Measurements from ENCODE around the gene IRF8.
"Not testable (repeated sequence)": the region's sequence is repeated elsewhere in the genome, so short reads cannot be mapped to it uniquely, and the experiment has no call there.

Gene IRF8

DNA sequence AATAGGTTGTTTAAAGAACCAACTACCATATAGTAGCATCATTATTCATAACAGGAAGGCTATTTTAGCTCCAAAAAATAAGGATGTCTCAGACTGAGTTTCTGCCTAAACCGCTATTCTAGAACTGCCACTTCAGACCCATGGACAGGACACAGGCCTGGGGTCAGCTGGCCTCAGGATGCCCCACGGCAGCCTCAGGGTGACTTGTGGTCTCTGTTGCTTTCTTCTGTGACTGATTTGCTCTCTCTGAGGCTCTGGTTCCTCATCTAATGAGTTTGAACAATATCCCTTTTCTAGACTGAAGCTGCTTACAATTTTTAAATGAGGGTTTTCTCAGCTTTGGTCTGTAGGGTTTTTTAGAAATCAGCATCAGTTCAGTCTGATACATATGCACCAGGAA, 31.8 kb upstream of the IRF8 start:
- H3K4me3 ChIP-seq, result peak overlapping the region; percentile 15; the same call in 1 of the 2 replicates

DNA sequence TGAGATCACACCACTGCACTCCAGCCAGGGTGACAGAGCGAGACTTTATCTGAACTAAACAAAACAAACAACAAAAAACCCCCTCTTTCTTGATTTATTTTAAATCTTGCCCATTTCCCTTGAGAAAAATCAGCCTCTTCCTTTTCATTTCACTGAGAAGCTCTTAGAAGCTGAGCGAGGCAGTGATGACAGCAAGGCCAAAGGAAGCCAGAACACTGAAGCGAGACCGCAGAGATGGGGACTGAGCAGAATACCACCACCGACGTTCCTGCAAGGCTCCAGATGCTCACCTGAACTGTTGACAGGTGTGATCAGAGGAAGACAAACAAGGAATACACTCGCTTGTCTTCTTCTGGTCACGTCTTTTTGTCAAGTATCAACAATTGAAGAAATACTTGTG, 30.5 kb upstream of the IRF8 start:
- TF ChIP-seq Cebpa-rat (IDR thresholded peaks at IDR 0.05), result no peak
- no peaks in the 10 kb centered on the region for H3K27me3 ChIP-seq
- H4K20me1 ChIP-seq, result no peaks in the 10 kb centered on the region
- H3K36me3 ChIP-seq, result no peaks in the 10 kb centered on the region
- no peak overlapping the region; the same call in 1 of the 2 replicates for H3K9ac ChIP-seq
- H3K9me3 ChIP-seq, result peaks cover 30% of the 10 kb centered on the region
- H3K4me2 ChIP-seq, result peak overlapping the region; percentile 80
- peaks cover 71% of the 10 kb centered on the region for H3K4me1 ChIP-seq
- peak overlapping the region; percentile 68; the same call in 1 of the 2 replicates for H3K27ac ChIP-seq
- H3K4me3 ChIP-seq, result no peak overlapping the region

More for the DNA sequence above, 31.8 kb upstream of the IRF8 start:
- H3K27ac ChIP-seq, result peak overlapping the region; percentile 49; the same call in 1 of the 2 replicates
- no peak for TF ChIP-seq Cebpa-rat (IDR thresholded peaks at IDR 0.05)
- H4K20me1 ChIP-seq, result no peaks in the 10 kb centered on the region
- H3K4me1 ChIP-seq, result peaks cover 70% of the 10 kb centered on the region
- no peaks in the 10 kb centered on the region for H3K27me3 ChIP-seq
- H3K36me3 ChIP-seq, result no peaks in the 10 kb centered on the region
- H3K9ac ChIP-seq, result no peak overlapping the region; the same call in 1 of the 2 replicates
- H3K4me2 ChIP-seq, result peak overlapping the region; percentile 80
- H3K9me3 ChIP-seq, result peaks cover 31% of the 10 kb centered on the region

DNA sequence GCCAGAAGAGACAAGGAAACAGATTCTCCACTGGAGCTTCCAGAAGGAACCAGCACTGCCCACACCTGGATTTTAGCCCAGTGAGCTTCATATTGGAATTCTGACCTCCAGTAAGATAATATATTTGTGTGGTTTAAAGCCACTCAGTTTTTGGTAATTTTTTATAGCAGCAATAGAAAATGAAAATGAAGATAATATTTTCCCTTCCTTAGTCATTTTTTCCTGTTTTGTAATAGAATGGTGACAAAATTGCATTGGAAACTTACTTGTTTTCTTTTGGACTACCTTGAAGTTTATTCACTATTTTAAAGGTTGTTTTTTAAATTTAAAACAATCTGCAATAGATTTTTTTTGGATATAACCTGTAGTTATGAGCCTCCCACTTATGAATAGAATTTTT, 29.8 kb upstream of the IRF8 start:
- H4K20me1 ChIP-seq, result no peaks in the 10 kb centered on the region
- no peaks in the 10 kb centered on the region for H3K36me3 ChIP-seq
- peak overlapping the region; percentile 80 for H3K4me2 ChIP-seq
- H3K27ac ChIP-seq, result peak overlapping the region; percentile 68
- H3K27me3 ChIP-seq, result no peaks in the 10 kb centered on the region
- no peak overlapping the region; the same call in 1 of the 2 replicates for H3K9ac ChIP-seq
- H3K4me1 ChIP-seq, result peaks cover 78% of the 10 kb centered on the region
- no peak for TF ChIP-seq Cebpa-rat (IDR thresholded peaks at IDR 0.05)
- peaks cover 24% of the 10 kb centered on the region for H3K9me3 ChIP-seq
- H3K4me3 ChIP-seq, result no peak overlapping the region

DNA sequence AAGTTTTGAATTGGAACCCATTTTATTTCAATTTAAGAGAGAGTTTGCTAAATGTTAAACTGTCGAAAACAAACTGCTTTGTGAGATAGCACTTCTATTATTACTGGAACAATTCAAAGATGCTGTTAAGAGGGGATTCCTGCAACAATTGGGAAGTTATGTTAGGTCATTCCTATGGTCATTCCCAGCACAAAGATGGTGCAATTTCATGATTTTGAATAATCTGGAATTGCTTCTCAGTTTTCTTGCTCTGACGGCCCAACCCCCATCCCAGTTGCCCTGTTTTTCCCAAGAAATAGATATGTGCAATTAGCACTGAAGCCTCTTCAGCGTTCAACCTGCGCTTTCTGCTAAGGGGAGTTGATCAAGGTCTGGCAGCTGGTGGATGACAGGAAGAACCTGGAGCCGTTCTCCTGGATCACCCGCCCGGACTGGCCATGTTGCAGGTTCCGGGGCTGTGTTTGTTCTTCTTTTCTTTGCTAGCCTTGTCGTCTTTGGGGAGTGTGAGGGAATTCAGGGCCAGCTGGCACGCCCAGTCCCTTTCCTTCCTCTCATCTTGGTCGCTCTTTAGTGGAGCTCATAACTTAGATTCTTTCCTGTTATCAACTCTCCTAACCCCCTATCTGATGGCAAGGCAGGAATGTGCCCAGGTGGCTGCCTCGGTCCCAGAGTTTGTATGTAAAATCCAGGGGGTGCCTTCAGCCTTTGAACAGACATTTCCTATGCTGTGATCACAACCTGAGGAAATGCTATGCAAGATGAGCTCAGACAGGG, 29.0 kb upstream of the IRF8 start:
- Histone ChIP-seq H3K4me3 (0 out of 2 replicates have a peak overlapping the region, but pooled peaks have one; percentile 17), H3K27me3 (no peaks in the 10 kb centered on the region), H3K36me3 (no peaks in the 10 kb centered on the region), H3K27ac (peak overlapping the region; percentile 59), H3K4me2 (peak overlapping the region; percentile 80), H3K4me1 (peaks cover 79% of the 10 kb centered on the region), H3K9me3 (peaks cover 17% of the 10 kb centered on the region), H3K9ac (peak overlapping the region; percentile 36; the same call in 1 of the 2 replicates), H4K20me1 (no peaks in the 10 kb centered on the region)
- TF ChIP-seq Cebpa-rat (IDR thresholded peaks at IDR 0.05), result no peak

- Histone ChIP-seq H3K27me3 (no peaks in the 10 kb centered on the region), H3K36me3 (no peaks in the 10 kb centered on the region), H4K20me1 (no peaks in the 10 kb centered on the region), H3K27ac (no peak overlapping the region), H3K4me1 (peaks cover 71% of the 10 kb centered on the region), H3K4me2 (peak overlapping the region; percentile 40; the same call in 1 of the 2 replicates), H3K9me3 (peaks cover 14% of the 10 kb centered on the region), H3K4me3 (no peak overlapping the region), H3K9ac (no peak overlapping the region)
- TF ChIP-seq Cebpa-rat (IDR thresholded peaks at IDR 0.05), result no peak
These were observed 27.2 kb upstream of the IRF8 start for GRCh38 chr16:85871756-85872155.

DNA sequence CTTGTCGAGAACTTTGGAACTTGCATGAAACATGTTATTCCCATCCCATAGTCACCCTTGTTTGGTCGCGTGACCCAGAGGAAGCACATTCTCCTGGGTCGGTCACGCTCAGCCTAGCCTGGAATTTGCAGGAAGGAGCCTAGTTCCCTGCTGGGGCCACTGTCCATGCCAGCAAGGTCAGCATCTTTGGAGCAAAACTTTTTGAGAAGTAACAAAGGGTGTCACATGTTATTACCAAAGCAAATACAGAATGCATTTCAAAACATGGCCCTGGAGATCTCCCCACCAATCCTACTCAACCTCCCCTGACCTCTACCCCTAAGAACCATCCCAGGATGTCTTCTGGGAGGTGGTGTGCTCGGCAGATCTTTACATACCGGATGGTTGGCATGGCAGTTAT, 26.2 kb upstream of the IRF8 start:
- H3K4me3 ChIP-seq, result no peak overlapping the region
- no peak overlapping the region for H3K9ac ChIP-seq
- TF ChIP-seq Cebpa-rat (IDR thresholded peaks at IDR 0.05), result no peak
- H3K9me3 ChIP-seq, result peaks cover 7% of the 10 kb centered on the region; the same call in 1 of the 2 replicates
- no peaks in the 10 kb centered on the region for H3K36me3 ChIP-seq
- H3K4me2 ChIP-seq, result peak overlapping the region; percentile 52
- H4K20me1 ChIP-seq, result no peaks in the 10 kb centered on the region
- no peak overlapping the region for H3K27ac ChIP-seq
- no peaks in the 10 kb centered on the region for H3K27me3 ChIP-seq
- H3K4me1 ChIP-seq, result peaks cover 61% of the 10 kb centered on the region

- Histone ChIP-seq H4K20me1 (no peaks in the 10 kb centered on the region), H3K4me3 (no peak overlapping the region), H3K9ac (no peak overlapping the region), H3K27ac (no peak overlapping the region), H3K4me2 (peak overlapping the region; percentile 52), H3K9me3 (0 out of 2 replicates have a peak, but pooled peaks cover 3% of the 10 kb centered on the region), H3K4me1 (peaks cover 57% of the 10 kb centered on the region), H3K27me3 (no peaks in the 10 kb centered on the region), H3K36me3 (no peaks in the 10 kb centered on the region)
- no peak for TF ChIP-seq Cebpa-rat (IDR thresholded peaks at IDR 0.05)
These were observed 25.8 kb upstream of the IRF8 start for GRCh38 chr16:85873153-85873552.

DNA sequence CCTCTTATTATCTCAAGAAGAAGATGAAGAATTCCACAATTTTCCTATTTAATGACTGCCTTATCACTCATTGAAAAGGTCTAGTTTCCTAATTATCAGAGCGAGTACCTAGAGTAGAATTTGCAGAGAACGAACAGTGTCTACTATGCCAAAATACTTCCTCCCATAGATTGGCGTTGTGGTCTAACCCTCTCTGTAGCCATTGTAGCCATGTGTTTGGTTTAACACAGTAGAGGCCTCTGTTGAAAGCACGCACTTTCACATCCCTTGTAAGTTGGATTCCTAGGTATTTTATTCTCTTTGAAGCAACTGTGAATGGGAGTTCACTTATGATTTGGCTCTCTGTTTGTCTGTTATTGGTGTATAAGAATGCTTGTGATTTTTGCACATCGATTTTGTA, 24.9 kb upstream of the IRF8 start:
- not testable (repeated sequence) for H3K9ac ChIP-seq, H4K20me1 ChIP-seq, H3K27me3 ChIP-seq, H3K9me3 ChIP-seq, H3K4me3 ChIP-seq, H3K36me3 ChIP-seq, H3K27ac ChIP-seq
- Histone ChIP-seq H3K4me2 (0 out of 2 replicates have a peak overlapping the region, but pooled peaks have one; percentile 52), H3K4me1 (peaks cover 48% of the 10 kb centered on the region)

GRCh38 chr16:85878407-85878806, 20.6 kb upstream of the IRF8 start:
- Histone ChIP-seq H3K4me3 (no peak overlapping the region), H3K27me3 (no peaks in the 10 kb centered on the region), H3K36me3 (no peaks in the 10 kb centered on the region), H3K4me2 (no peak overlapping the region), H3K9ac (no peak overlapping the region), H3K27ac (no peak overlapping the region), H4K20me1 (no peaks in the 10 kb centered on the region), H3K9me3 (peaks cover 17% of the 10 kb centered on the region), H3K4me1 (peaks cover 25% of the 10 kb centered on the region)
- no peak for TF ChIP-seq Cebpa-rat (IDR thresholded peaks at IDR 0.05)

DNA sequence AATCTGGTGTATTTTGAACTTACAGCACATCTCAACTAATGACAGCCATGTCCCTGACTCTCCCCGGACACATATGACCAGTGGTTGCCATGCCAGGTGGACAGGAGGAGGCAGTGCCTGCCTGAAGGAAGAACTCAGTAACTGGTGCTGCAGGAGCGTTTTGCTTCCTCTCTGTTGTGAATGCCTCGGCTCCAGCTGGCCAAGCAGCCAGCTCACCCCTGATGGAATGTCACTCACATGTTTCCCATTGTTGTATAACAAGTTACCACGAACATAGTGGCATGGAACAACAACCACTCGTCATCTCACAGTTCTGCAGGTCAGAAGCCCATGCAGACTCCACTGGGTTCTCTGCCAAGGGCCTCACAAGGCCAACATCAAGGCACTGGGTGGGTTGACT, 20.1 kb upstream of the IRF8 start:
- no peaks in the 10 kb centered on the region for H4K20me1 ChIP-seq
- TF ChIP-seq Cebpa-rat (IDR thresholded peaks at IDR 0.05), result no peak
- no peak overlapping the region for H3K4me2 ChIP-seq
- H3K4me1 ChIP-seq, result peaks cover 25% of the 10 kb centered on the region
- no peaks in the 10 kb centered on the region for H3K27me3 ChIP-seq
- no peak overlapping the region for H3K4me3 ChIP-seq
- H3K36me3 ChIP-seq, result no peaks in the 10 kb centered on the region
- no peak overlapping the region for H3K9ac ChIP-seq
- H3K27ac ChIP-seq, result no peak overlapping the region
- peaks cover 15% of the 10 kb centered on the region for H3K9me3 ChIP-seq

All from BLaER1 (cell line).